Calu3 (cell line): ENCODE measurements around the gene CELSR1. TPM values are rescaled to one million over a fixed set of nuclear protein-coding genes. Genes with fewer than 3 reads are reported as not detected.

Experiments used
- BruUV-seq: library from RNA; stranded (reverse); fragments of 400-500 nt; replicated peaks from 2 replicates; lab custom pipeline; 2021; lab: Mats Ljungman, UMichigan
- CTCF ChIA-PET: fragments of 300-600 bp; sonication (Branson Sonifier 250); formaldehyde crosslinking; loops from one replicate; lab custom pipeline; 2022; ENCODE audit warnings: antibody characterized with exemption; lab: Charles Lee
- DNase-seq: peaks from one replicate; pipeline ENCODE4 v3.0.0; 2022
- H3K27ac Mint-ChIP-seq: one replicate; pipeline ENCODE4 v1.8.0; 2022; ENCODE audit warnings: mixed read lengths; ENCODE audit not compliant: unreplicated experiment
- H3K27me3 Mint-ChIP-seq: one replicate; pipeline ENCODE4 v1.8.0; 2022; ENCODE audit warnings: mixed read lengths; ENCODE audit not compliant: unreplicated experiment
- H3K36me3 Mint-ChIP-seq: one replicate; pipeline ENCODE4 v1.8.0; 2022; ENCODE audit warnings: mild to moderate bottlenecking, moderate library complexity, mixed read lengths; ENCODE audit not compliant: insufficient read depth, unreplicated experiment
- H3K4me1 Mint-ChIP-seq: one replicate; pipeline ENCODE4 v1.8.0; 2022; ENCODE audit warnings: mild to moderate bottlenecking, low read depth, mixed read lengths; ENCODE audit not compliant: unreplicated experiment
- H3K4me3 Mint-ChIP-seq: one replicate; pipeline ENCODE4 v1.8.0; 2022; ENCODE audit warnings: mild to moderate bottlenecking, low read depth, moderate library complexity, mixed read lengths; ENCODE audit not compliant: unreplicated experiment
- H3K9me3 Mint-ChIP-seq: one replicate; pipeline ENCODE4 v1.8.0; 2022; ENCODE audit warnings: low read depth, mixed read lengths; ENCODE audit not compliant: unreplicated experiment
- CTCF ChIP-seq: fragments of 200-600 bp; IDR thresholded peaks from one replicate; pipeline ENCODE4 v1.8.0; 2022; ENCODE audit warnings: antibody characterized with exemption; ENCODE audit not compliant: unreplicated experiment
- intact Hi-C: fragments of 100-400 bp; cut with micrococcal nuclease; formaldehyde crosslinking; loops from one replicate; pipeline ENCODE4 v1.10.0; 2022; ENCODE audit not compliant: unreplicated experiment
- total RNA-seq: library from RNA; stranded (reverse); gene quantifications from 2 replicates; pipeline ENCODE4 v1.2.3, GENCODE V29; 2022

CELSR1 gene
- total RNA-seq, 1 experiment from 2014 or later, result 45.5 TPM

- Mint-ChIP-seq H3K36me3 (peaks cover 45% of the 10 kb centered on the region), H3K4me1 (peaks cover 82% of the 10 kb centered on the region), H3K27me3 (no peaks in the 10 kb centered on the region), H3K9me3 (peaks cover 8% of the 10 kb centered on the region), H3K27ac (no peak overlapping the region), H3K4me3 (no peak overlapping the region)
- CTCF ChIA-PET, result no interaction called here
- TF ChIP-seq CTCF, result no peak
- no peak for DNase-seq
- no TSS peak for BruUV-seq
- intact Hi-C loops, result no loop called here
Observed at GRCh38 chr22:46373921-46374662, 163.3 kb downstream of the CELSR1 start.

- CTCF ChIA-PET, result no interaction called here
- H3K9me3 Mint-ChIP-seq, result peaks cover 8% of the 10 kb centered on the region
- peaks cover 42% of the 10 kb centered on the region for H3K36me3 Mint-ChIP-seq
- no peak overlapping the region for H3K4me3 Mint-ChIP-seq
- BruUV-seq, result no TSS peak
- H3K4me1 Mint-ChIP-seq, result peaks cover 82% of the 10 kb centered on the region
- no peaks in the 10 kb centered on the region for H3K27me3 Mint-ChIP-seq
- DNase-seq, result no peak
- intact Hi-C loops, result no loop called here
- no peak overlapping the region for H3K27ac Mint-ChIP-seq
- no peak for TF ChIP-seq CTCF
Observed at GRCh38 chr22:46373159-46373558, 164.3 kb downstream of the CELSR1 start.

GRCh38 chr22:46372686-46373085 lies 164.7 kb downstream of the CELSR1 start:
- intact Hi-C loops, result no loop called here
- TF ChIP-seq CTCF, result no peak
- H3K27me3 Mint-ChIP-seq, result no peaks in the 10 kb centered on the region
- H3K4me1 Mint-ChIP-seq, result peaks cover 82% of the 10 kb centered on the region
- H3K27ac Mint-ChIP-seq, result no peak overlapping the region
- BruUV-seq, result no TSS peak
- no peak overlapping the region for H3K4me3 Mint-ChIP-seq
- H3K9me3 Mint-ChIP-seq, result peaks cover 8% of the 10 kb centered on the region
- CTCF ChIA-PET, result no interaction called here
- no peak for DNase-seq
- peaks cover 42% of the 10 kb centered on the region for H3K36me3 Mint-ChIP-seq

DNA sequence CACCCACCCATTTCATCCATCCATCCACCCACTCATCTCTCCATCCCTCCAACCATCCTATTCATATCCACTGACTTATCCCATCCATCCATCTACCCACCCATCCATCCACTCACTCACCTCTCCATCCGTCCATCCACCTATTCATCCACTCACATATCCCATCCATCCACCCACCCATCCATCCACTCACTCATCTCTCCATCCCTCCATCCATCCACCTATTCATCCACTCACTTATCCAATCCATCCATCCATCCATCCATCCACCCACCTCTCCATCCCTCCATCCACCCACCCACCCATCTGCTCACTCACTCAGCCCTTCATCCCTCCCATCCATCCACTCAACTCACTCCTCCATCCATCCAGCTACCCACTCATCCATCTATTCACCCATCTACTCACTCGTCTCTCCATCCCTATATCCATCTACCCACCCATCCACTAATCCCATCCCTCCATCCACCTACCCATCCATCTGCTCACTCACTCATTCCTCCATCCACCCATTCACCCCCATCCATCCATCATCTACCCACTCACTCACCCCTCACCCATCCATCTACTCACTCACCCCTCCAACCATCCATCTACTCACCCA lies 165.7 kb downstream of the CELSR1 start:
- no peak for TF ChIP-seq CTCF
- CTCF ChIA-PET, result no interaction called here

More for the DNA sequence above, 165.7 kb downstream of the CELSR1 start:
- no peaks in the 10 kb centered on the region for H3K27me3 Mint-ChIP-seq
- H3K36me3 Mint-ChIP-seq, result peaks cover 35% of the 10 kb centered on the region
- no peak overlapping the region for H3K4me3 Mint-ChIP-seq
- DNase-seq, result no peak
- intact Hi-C loops, result no loop called here
- H3K9me3 Mint-ChIP-seq, result peaks cover 8% of the 10 kb centered on the region
- H3K27ac Mint-ChIP-seq, result peak overlapping the region; percentile 57
- peaks cover 75% of the 10 kb centered on the region for H3K4me1 Mint-ChIP-seq
- no TSS peak for BruUV-seq
